Measurements from ENCODE around the gene HSCB. TPM values are rescaled to one million over a fixed set of nuclear protein-coding genes. Genes with fewer than 3 reads are reported as not detected.
"Not testable (repeated sequence)": the region's sequence is repeated elsewhere in the genome, so short reads cannot be mapped to it uniquely, and the experiment has no call there.

HSCB gene
- total RNA-seq, 1 donor from 2014 or later = 8.5 TPM

DNA sequence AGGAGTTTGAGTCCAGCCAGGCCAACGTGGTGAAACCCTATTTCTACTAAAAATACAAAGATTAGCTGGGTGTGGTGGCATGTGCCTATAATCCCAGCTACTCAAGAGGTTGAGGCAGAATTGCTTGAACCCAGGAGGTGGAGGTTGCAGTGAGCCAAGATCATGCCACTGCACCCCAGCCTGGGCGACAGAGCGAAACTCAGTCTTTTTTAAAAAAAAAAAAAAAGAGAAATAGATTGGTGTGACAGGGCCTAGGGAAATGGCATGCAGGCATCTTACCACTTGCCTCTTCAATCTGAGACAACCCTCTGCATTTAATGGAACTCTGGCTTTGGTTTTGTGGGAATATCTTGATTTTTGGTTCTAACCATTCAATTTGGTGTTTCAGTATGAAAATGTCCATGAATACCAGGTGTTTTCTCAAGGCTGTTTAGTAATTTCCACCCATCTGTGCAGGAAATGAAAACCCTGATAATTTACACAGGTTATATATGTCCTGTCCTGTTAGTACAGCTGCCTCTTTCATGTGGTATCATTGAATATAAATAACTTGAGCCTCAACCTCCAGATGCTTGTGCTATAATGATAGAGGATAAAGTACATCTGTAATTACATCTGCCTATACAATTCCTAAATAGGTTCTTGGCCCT lies 50.1 kb downstream of the HSCB start:
- no peak for DNase-seq

DNA sequence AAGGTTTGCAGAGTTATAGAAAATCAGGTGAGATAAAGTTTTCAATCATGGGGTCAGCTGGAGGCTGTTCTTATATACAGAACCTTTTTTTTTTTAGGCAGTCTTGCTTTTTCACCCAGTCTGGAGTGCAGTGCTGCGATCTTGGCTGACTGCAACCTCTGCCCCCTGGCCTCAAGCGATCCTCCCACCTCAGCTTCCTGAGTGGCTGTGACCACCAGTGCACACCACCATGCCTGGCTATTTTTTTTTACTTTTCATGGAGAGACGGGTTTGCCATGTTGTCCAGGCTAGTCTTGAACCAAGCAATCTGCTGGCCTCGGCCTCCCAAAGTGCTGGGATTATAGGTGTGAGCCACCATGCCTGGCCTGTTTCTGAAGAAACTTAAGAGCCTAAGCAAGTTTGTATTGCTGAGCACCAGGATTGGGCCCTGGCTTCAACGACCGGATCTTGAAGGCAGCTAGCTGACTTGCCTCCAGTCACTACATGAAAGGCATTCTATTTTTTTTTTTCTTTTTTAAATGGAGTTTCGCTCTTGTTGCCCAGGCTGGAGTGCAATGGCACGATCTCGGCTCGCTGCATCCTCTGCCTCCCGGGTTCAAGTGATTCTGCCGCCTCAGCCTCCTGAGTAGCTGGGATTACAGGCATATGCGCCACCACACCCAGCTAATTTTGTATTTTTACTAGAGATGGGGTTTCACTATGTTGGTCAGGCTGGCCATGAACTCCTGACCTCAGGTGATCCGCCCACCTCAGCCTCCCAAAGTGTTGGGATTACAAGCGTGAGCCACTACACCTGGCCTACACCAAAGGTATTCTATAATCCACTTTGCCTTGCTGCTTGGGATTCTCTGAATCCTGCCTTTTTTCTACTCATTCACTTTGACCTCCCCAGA lies 50.9 kb downstream of the HSCB start:
- no peak for DNase-seq

DNA sequence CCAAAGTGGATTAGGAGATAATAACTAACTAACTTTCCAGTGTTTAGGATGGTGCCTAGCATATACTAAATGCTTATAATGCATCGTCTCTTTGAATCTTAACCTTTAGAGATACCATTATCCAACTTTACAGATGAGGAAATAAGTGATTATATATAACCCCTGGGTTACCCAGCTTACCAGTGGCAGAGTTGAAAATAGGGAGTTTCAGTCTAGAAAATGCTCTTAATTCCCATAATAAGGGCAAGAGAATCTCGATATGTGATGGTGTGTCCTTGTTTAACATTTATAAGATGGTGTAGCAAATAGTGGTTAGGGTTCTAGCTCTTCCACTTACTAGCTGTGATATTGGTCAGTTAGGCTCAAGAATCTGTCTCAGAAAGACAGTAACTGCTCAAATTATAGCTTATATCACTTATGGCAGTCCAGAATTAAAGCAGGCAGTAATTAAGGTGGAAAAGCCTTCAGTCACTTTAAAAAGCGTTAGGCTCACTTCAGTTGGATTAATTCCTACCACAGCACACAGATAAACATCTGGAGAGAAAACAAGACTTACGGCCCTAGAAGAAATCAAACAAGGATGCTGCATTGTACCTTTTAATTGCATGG lies 52.2 kb downstream of the HSCB start:
- DNase-seq = no peak

DNA sequence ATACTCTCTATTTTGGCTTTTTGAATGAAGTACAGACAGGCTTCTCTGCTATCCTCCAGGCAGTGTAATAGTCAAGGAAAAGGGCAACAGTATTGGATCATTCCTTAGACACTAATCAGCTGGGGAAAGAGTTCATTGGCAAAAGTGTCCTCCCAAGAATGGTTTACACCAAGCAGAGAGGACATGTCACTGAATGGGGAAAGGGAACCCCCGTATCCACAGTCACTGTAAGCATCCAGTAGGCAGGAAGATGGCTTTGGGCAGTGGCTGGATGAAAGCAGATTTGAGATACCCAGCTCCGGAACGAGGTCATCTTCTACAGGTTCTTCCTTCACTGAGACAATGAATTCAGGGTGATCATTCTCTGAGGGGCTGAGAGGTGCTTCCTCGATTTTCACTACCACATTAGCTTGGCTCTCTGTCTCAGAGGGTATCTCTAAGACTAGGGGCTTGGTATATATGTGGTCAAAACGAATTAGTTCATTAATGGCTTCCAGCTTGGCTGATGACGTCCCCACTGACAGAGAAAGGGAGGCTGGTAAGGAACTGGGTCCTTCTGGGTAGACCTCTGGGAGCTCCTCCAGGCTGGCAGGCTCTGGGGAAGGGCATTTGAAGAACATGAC lies 53.3 kb downstream of the HSCB start:
- no peak for DNase-seq

- DNase-seq = no peak
Measured at GRCh38 chr22:28795932-28796856, 54.4 kb downstream of the HSCB start.

- no peak for DNase-seq
Measured at GRCh38 chr22:28798810-28799605, 57.2 kb downstream of the HSCB start.

- no peak for DNase-seq
Measured at GRCh38 chr22:28799606-28800307, 57.9 kb downstream of the HSCB start.

GRCh38 chr22:28800308-28801041 lies 58.6 kb downstream of the HSCB start, which contains the start of gene XBP1:
XBP1 (minus strand) TSS chr22:28800569.
- peak; percentile 93 for DNase-seq

GRCh38 chr22:28801845-28802594 lies 60.2 kb downstream of the HSCB start:
- DNase-seq = no peak

DNA sequence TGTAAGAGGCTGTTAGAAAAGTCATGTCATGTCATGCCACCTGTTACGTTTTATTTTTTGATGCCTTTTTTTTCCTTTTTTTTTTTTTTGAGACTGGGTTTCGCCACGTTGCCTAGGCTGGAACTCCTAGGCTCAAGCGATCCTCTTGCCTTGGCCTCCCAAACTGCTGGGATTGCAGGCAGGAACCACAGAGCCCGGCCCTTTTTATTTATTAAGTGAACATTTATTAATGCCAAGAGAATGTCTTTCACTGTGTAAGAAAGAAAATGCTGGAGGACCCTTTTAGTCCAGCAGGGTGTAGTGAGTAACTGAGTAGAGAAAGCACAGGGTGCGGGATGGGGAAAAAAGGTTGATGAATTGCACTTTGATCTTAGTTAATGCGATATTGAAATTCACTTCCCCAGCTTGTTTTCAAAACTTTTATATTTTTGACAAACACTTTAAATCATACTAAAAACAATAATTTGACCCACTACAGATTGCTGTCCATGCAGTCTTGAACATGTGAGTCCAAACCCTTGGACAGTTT lies 60.8 kb downstream of the HSCB start:
- no peak for DNase-seq

DNA sequence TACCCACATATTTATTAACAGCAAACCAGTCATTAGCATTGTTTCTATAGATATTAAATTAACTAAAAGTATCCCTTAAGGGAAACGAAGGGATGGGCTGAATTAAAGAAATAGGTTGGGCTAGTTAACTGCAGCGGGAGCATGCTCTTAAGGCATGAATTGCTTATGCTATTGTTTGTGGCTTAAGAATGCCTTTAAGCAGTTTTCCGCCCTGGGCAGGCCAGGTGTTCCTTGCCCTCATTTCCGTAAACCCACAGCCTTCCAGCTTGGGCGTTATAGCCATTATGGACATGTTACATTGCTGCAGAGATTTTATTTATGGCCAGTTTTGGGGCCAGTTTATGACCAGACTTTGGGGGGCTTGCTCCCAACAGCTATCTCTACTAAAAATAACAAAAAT lies 63.6 kb downstream of the HSCB start:
- not testable (repeated sequence) for DNase-seq

Other genes with a start within 250 kb of the HSCB start
- gene TTC28, start 62.2 kb upstream of the HSCB start, total RNA-seq = 29.0 TPM
- gene CHEK2, start 219 bp upstream of the HSCB start, total RNA-seq = 10.8 TPM
- 18.7 TPM for gene CCDC117, start 30.7 kb downstream of the HSCB start, total RNA-seq
- 97.8 TPM for gene XBP1, start 58.5 kb downstream of the HSCB start, total RNA-seq
- gene ZNRF3, start 141.5 kb downstream of the HSCB start, total RNA-seq = 7.4 TPM